Activated CD4-positive, alpha-beta memory T cell treated with anti-CD3 and anti-CD28 coated beads, Interleukin-2, amount 10 ng/mL, durations not matched to agents 7 days and 5 days (primary cell): ENCODE results near the gene ZNF485. TPM values are rescaled to one million over a fixed set of nuclear protein-coding genes. Genes with fewer than 3 reads are reported as not detected.
"Not testable (repeated sequence)": the region's sequence is repeated elsewhere in the genome, so short reads cannot be mapped to it uniquely, and the experiment has no call there.

Experiments used
- CTCF ChIA-PET: fragments of 350-600 bp; sonication (Branson Sonifier 250); formaldehyde crosslinking; loops from one replicate; lab custom pipeline; 2021; ENCODE audit warnings: antibody characterized with exemption, inconsistent platforms; lab: Charles Lee
- POLR2A ChIA-PET: fragments of 350-600 bp; sonication (Branson Sonifier 250); formaldehyde crosslinking; loops from one replicate; lab custom pipeline; 2021; ENCODE audit warnings: antibody characterized with exemption; lab: Charles Lee
- DNase-seq: peaks from one replicate; pipeline ENCODE4 v3.0.0-alpha.2; 2020
- H3K27ac Mint-ChIP-seq: one replicate; pipeline ENCODE4 v1.8.0; 2021; ENCODE audit warnings: mild to moderate bottlenecking, mixed read lengths
- H3K27me3 Mint-ChIP-seq: one replicate; pipeline ENCODE4 v1.8.0; 2021; ENCODE audit warnings: mixed read lengths
- H3K36me3 Mint-ChIP-seq: one replicate; pipeline ENCODE4 v1.8.0; 2021; ENCODE audit warnings: low read depth, mixed read lengths
- H3K4me1 Mint-ChIP-seq: one replicate; pipeline ENCODE4 v1.8.0; 2021; ENCODE audit warnings: mixed read lengths
- H3K4me3 Mint-ChIP-seq: one replicate; pipeline ENCODE4 v1.8.0; 2021; ENCODE audit warnings: mild to moderate bottlenecking, mixed read lengths
- H3K9me3 Mint-ChIP-seq: one replicate; pipeline ENCODE4 v1.8.0; 2021; ENCODE audit warnings: mixed read lengths
- total RNA-seq, 2 experiments: library from RNA; stranded (reverse); gene quantifications; one replicate each; pipeline ENCODE4 v1.2.3, GENCODE V29; 2021

ZNF485 gene
- total RNA-seq, 2 experiments from 2014 or later: 1.5 to 1.6 TPM

DNA sequence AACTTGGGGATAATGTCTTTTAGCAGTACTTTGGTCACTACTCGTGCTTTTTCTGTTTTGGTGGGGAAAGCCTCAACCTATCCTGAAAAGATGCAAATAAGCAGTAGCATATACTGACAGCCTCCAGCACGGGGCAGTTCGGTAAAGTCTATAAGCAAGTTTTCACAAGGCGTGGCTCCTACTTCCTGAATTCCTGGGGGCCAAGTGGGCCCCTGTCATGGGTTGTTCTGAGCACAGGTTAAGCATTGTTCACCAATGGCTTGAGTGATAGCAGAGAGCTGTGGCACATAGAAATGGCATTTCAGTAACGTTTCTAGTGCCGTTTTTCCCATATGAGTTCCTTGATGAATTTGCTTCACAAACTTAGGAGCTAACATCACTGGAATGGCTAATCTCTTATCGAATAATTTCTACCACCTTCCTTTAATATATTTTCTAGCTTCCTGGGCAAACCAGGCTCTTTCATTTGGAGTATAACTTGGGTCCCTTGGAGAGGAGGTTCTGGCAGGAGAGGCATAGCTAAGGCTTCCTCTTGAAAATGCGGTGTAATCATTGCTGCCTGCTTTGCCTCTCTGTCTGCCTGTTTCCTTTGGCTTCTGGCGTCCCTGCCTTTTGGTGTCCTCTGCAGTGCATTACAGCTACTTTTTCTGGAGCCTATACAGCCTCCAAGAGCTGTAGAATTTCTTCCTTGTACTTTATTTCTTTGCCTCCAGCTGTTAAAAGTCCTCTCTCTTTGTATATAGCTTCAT lies 20.1 kb upstream of the ZNF485 start:
- DNase-seq: no peak
- no peaks in the 10 kb centered on the region for H3K4me1 Mint-ChIP-seq
- no peak overlapping the region for H3K4me3 Mint-ChIP-seq
- H3K9me3 Mint-ChIP-seq: peaks cover 3% of the 10 kb centered on the region
- ChIA-PET POLR2A (no interaction called here), CTCF (no interaction called here)
- H3K27me3 Mint-ChIP-seq: peaks cover 9% of the 10 kb centered on the region
- H3K27ac Mint-ChIP-seq: no peak overlapping the region
- H3K36me3 Mint-ChIP-seq: no peaks in the 10 kb centered on the region

DNA sequence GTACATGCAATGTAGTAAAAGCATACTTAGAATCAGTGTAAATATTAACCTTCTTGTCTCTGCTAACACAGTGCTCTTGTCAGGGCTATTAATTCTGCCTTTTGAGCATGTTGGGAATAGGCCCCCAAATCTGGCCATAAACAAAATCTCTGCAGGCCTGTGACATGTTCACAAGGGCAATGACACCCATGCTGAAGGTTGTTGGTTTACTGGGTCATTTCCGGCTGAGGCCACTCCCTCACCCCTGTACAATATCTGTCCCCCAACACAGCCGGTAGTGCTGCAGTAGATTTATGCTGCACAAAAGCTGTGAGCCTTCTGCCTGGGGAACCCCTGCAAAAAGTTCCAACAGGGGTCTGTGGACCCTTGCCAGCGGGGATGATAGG lies 19.5 kb upstream of the ZNF485 start:
- H3K4me1 Mint-ChIP-seq, H3K27me3 Mint-ChIP-seq, CTCF ChIA-PET, H3K9me3 Mint-ChIP-seq, DNase-seq, H3K27ac Mint-ChIP-seq, H3K36me3 Mint-ChIP-seq, POLR2A ChIA-PET, H3K4me3 Mint-ChIP-seq: not testable (repeated sequence)

DNA sequence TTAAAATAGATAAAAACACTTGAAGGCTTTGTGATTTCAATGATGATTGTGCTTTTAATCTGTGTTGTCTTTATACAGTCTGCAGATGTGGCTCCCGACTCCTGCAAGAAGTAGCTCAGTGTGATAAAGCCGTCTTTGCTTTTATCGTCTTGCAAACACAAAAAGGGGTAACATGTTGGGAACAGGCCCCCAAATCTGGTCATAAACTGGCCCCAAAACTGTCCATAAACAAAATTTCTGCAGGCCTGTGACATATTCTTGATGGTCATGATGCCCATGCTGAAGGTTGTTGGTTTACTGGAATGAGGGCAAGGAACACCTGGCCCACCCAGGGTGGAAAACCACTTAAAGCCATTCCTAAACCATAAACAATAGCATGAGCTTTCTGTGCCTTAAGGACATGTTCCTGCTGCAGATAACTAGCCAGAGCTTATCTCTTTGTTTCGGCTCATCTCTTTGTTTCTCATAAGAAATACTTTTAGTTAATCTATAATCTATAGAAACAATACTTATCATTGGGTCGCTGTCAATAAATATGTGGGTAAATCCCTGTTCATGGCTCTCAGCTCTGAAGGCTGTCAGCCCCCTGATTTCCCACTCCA lies 14.8 kb upstream of the ZNF485 start:
- no peak overlapping the region for H3K27ac Mint-ChIP-seq
- H3K27me3 Mint-ChIP-seq: peaks cover 26% of the 10 kb centered on the region
- ChIA-PET POLR2A (no interaction called here), CTCF (no interaction called here)
- DNase-seq: no peak
- H3K9me3 Mint-ChIP-seq: peaks cover 28% of the 10 kb centered on the region
- no peak overlapping the region for H3K4me3 Mint-ChIP-seq
- H3K36me3 Mint-ChIP-seq: peaks cover 3% of the 10 kb centered on the region
- peaks cover 19% of the 10 kb centered on the region for H3K4me1 Mint-ChIP-seq

DNA sequence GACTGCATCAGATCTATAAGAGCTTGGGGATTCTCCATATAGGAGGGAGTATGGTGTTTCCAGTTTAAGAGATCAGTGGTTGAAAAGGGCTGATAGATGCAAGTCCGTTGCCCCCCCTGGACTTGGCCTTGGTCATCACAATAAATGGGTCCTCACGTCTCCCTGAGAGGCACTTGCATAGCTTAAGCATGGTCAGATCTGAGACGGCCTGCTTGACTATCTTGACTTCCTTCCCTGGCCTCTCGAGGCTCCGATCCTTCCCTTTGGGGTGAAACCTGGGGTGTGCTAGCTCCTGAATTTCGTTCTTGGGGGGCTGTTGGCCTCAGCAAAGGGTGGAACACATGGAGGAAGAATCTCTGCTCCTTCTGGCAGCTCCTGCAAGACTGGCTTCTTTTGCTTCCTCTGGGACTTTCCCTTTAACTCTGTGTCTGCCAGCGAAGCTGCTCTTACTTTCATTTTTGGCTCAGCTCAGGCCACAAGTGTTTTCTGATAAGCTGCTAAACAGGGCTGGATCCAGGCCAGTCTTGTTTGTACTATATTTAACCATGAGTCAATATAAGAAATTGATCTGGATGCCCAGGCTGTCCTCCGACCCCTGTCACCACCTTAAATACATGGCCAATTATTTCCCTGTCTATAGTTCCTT lies 11.2 kb upstream of the ZNF485 start:
- Mint-ChIP-seq H3K4me3 (peak overlapping the region; percentile 61), H3K27ac (no peak overlapping the region), H3K9me3 (peaks cover 37% of the 10 kb centered on the region), H3K4me1 (peaks cover 21% of the 10 kb centered on the region), H3K36me3 (peaks cover 3% of the 10 kb centered on the region), H3K27me3 (peaks cover 29% of the 10 kb centered on the region)
- peak; percentile 39 for DNase-seq
- CTCF ChIA-PET: interaction anchor here (1.0 kb wide), 1 partner anchor 11 kb away, joined by 4 read pairs; the partner anchor contains the start of gene ZNF485
- POLR2A ChIA-PET: interaction anchor here (1.2 to 1.5 kb wide), 4 partner anchors 11 to 53 kb away, joined by 3 to 9 read pairs (median 4); partner anchors contain the start of genes ZNF239 and ZNF485

DNA sequence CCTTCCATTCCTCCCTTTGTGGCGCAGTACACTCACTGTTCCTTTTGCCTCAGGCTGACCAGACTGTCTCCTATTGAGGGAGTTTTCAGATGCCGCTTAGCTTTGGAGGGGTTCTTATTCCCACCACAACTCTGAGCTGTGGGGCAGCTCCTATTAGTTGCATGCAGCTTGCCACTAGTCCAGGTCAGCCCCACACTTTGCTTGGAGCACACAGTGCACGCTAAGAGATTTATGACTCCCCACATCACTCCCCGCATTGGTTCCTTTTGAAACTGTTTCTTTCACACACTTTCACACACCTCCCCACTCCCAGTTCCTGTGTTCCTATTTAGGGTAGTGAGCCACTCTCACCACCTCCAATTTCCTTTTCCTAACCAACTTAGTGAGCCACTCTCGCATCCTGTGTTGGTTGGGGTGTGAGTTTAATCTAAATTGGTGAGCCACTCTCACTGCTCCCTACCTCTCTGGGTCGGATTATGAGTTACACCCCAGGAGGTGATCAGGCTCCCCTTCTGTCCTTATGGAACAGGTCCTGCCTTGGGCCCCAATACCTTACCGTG lies 10.4 kb upstream of the ZNF485 start:
- no peak for DNase-seq
- peak overlapping the region; percentile 49 for H3K27ac Mint-ChIP-seq
- H3K4me3 Mint-ChIP-seq: peak overlapping the region; percentile 61
- H3K4me1 Mint-ChIP-seq: peaks cover 21% of the 10 kb centered on the region
- H3K36me3 Mint-ChIP-seq: peaks cover 3% of the 10 kb centered on the region
- peaks cover 34% of the 10 kb centered on the region for H3K9me3 Mint-ChIP-seq
- H3K27me3 Mint-ChIP-seq: peaks cover 26% of the 10 kb centered on the region
- POLR2A ChIA-PET: interaction anchor here (1.2 to 1.5 kb wide), 4 partner anchors 10 to 52 kb away, joined by 3 to 9 read pairs (median 4); partner anchors contain the start of genes ZNF239 and ZNF485
- CTCF ChIA-PET: no interaction called here

DNA sequence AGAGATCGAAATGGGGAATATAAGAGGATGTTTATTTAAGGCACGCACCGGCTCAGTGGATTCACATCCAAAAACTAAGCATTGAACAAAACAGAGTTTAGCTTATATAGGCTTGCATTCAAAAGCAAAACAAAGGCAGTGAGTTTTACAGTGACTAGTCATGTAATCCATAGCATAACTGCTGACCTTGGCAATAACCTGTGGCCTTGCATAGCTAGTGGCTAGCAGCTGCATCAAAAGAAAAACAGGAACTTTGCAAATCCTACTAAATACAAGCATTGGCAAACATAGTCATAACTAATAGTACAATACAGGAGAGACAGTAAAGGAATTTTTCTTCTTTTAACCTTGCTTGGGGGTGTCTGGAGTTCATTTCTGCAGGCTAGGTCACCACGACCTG lies 9.7 kb upstream of the ZNF485 start:
- H3K27ac Mint-ChIP-seq: no peak overlapping the region
- H3K4me1 Mint-ChIP-seq: peaks cover 21% of the 10 kb centered on the region
- H3K9me3 Mint-ChIP-seq: peaks cover 34% of the 10 kb centered on the region
- POLR2A ChIA-PET: no interaction called here
- H3K36me3 Mint-ChIP-seq: peaks cover 3% of the 10 kb centered on the region
- H3K4me3 Mint-ChIP-seq: no peak overlapping the region
- peaks cover 29% of the 10 kb centered on the region for H3K27me3 Mint-ChIP-seq
- CTCF ChIA-PET: no interaction called here
- no peak for DNase-seq

DNA sequence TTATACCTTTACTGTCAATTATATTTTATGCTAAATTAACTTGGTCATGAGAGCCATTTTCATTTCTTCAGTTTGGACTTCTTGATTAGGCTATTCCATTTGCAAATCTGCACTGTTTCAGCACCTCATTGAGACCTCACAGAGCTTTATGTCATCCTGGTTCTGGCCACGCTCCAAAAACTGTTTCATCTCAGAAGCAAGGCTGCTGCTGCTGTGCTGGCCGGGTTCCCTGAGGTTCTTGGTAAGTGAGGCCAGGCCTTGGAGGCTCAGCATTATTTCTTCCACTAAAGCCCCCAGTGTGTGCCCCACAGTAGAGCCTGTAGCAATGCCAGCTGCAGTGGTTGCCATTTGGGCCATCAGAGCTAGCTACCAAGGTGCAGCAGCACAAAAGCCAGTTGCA lies 7.8 kb upstream of the ZNF485 start:
- ChIA-PET POLR2A (no interaction called here), CTCF (no interaction called here)
- H3K4me1 Mint-ChIP-seq: peaks cover 21% of the 10 kb centered on the region
- H3K36me3 Mint-ChIP-seq: peaks cover 3% of the 10 kb centered on the region
- H3K9me3 Mint-ChIP-seq: peaks cover 24% of the 10 kb centered on the region
- no peak for DNase-seq
- no peak overlapping the region for H3K4me3 Mint-ChIP-seq
- peaks cover 24% of the 10 kb centered on the region for H3K27me3 Mint-ChIP-seq
- no peak overlapping the region for H3K27ac Mint-ChIP-seq

DNA sequence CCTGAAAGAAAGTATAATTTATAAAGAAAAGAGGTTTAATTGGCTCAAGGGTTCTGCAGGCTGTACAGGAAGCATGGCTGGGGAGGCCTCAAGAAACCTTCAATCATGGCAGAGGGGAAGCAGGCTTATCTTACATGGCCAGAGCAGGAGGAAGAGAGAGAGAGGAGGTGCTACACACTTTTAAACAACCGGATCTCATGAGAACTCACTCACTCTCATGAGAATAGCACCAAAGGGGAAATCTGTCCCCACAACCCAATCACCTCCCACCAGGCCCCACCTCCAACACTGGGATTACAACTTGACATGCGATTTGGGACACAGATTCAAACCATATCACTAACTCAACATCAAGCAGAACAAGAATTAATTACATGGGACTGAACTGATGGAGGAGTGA lies 6.9 kb upstream of the ZNF485 start:
- no peak for DNase-seq
- H3K4me1 Mint-ChIP-seq: peaks cover 21% of the 10 kb centered on the region
- ChIA-PET CTCF (no interaction called here), POLR2A (no interaction called here)
- no peak overlapping the region for H3K27ac Mint-ChIP-seq
- H3K36me3 Mint-ChIP-seq: no peaks in the 10 kb centered on the region
- peaks cover 18% of the 10 kb centered on the region for H3K27me3 Mint-ChIP-seq
- H3K9me3 Mint-ChIP-seq: peaks cover 16% of the 10 kb centered on the region
- no peak overlapping the region for H3K4me3 Mint-ChIP-seq

DNA sequence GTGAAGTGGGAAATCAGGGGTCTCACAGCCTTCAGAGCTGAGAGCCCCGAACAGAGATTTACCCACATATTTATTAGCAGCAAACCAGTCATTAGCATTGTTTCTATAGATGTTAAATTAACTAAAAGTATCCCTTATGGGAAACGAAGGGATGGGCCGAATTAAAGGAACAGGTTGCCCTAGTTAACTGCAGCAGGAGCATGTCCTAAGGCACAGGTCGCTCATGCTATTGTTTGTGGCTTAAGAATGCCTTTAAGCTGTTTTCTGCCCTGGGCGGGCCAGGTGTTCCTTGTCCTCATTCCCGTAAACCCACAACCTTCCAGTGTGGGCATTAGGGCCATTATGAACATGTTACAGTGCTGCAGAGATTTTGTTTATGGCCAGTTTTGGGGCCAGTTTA lies 4.7 kb upstream of the ZNF485 start:
- H3K27me3 Mint-ChIP-seq: peaks cover 13% of the 10 kb centered on the region
- H3K27ac Mint-ChIP-seq, CTCF ChIA-PET, POLR2A ChIA-PET, H3K4me1 Mint-ChIP-seq, H3K36me3 Mint-ChIP-seq, H3K4me3 Mint-ChIP-seq, DNase-seq: not testable (repeated sequence)
- H3K9me3 Mint-ChIP-seq: peaks cover 13% of the 10 kb centered on the region

DNA sequence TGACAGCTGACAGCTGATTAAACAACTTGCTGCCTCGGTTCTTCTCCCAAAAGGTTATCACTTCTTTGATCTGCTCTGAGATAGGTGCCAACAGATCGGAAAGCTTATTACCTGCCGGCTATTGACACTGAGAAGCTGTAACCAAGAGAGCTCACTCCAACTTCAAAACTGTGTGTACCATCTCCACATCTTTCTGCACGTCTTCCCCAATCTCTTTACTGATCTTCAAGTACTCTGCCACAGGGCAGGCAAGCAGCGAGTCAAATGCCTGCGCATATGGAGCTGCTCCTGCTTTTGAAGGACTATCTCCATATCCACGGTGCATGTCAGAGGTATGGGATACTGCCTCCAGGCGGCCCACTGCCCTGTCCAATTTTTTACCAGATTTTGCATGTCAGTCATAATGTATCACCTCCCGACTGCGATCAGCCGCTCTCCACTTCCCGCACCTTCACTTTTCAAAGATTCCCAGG lies 352 bp upstream of the ZNF485 start:
- no peak overlapping the region for H3K27ac Mint-ChIP-seq
- ChIA-PET CTCF (interaction anchor here (1.3 kb wide), 1 partner anchor 11 kb away, joined by 4 read pairs; no protein-coding TSS in a partner anchor), POLR2A (interaction anchor here (1.5 to 2.1 kb wide), 2 partner anchors 11 to 32 kb away, joined by 4 to 9 read pairs; no protein-coding TSS in a partner anchor)
- no peak for DNase-seq
- peaks cover 16% of the 10 kb centered on the region for H3K4me1 Mint-ChIP-seq
- peaks cover 21% of the 10 kb centered on the region for H3K36me3 Mint-ChIP-seq
- H3K9me3 Mint-ChIP-seq: peaks cover 16% of the 10 kb centered on the region
- peak overlapping the region; percentile 70 for H3K4me3 Mint-ChIP-seq
- H3K27me3 Mint-ChIP-seq: peaks cover 6% of the 10 kb centered on the region

DNA sequence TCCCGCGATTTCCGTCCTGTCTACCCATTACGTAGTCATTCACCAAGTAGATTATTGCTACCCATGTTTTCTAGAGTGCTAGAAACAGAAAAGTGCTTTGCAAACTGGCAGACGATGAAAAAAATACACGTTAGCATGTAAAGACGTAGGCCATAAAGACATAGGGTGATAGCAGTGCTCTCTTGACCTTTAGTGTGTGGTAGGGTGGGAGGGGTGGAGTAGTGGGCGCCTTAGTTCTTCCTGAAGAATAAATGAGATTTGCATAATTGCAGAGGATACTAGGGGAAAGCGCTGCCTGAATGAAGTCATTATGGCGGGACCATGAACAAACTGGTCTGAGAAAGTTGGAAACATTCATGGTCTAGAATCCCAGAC lies 948 bp downstream of the ZNF485 start:
- H3K4me3 Mint-ChIP-seq: peak overlapping the region; percentile 70
- peaks cover 28% of the 10 kb centered on the region for H3K36me3 Mint-ChIP-seq
- peaks cover 16% of the 10 kb centered on the region for H3K4me1 Mint-ChIP-seq
- H3K9me3 Mint-ChIP-seq: peaks cover 12% of the 10 kb centered on the region
- POLR2A ChIA-PET: interaction anchor here (1.5 to 2.1 kb wide), 2 partner anchors 12 to 33 kb away, joined by 4 to 9 read pairs; no protein-coding TSS in a partner anchor
- peaks cover 2% of the 10 kb centered on the region for H3K27me3 Mint-ChIP-seq
- no peak for DNase-seq
- no peak overlapping the region for H3K27ac Mint-ChIP-seq
- CTCF ChIA-PET: no interaction called here

DNA sequence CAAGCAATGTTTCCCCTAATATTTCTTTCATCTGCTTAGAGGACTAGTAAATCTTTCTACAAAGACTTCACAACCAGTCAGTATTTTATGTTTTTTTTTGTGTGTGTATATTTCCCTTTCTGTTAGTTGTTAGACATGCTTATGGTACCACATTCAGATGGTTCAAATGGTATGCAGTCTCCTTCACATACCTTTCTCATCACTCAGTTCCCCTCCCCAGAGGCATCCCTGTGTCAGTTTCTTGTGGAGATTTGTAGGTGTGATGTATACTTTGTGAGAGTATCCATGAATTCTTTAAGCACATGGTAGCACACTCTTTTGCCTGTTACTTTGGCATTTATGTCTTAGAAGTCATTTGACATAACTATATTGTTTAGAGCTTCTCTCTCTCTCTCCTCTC lies 4.4 kb downstream of the ZNF485 start:
- ChIA-PET POLR2A (no interaction called here), CTCF (no interaction called here)
- H3K4me1 Mint-ChIP-seq: peaks cover 16% of the 10 kb centered on the region
- no peak overlapping the region for H3K27ac Mint-ChIP-seq
- no peaks in the 10 kb centered on the region for H3K27me3 Mint-ChIP-seq
- DNase-seq: no peak
- peaks cover 46% of the 10 kb centered on the region for H3K36me3 Mint-ChIP-seq
- no peak overlapping the region for H3K4me3 Mint-ChIP-seq
- peaks cover 28% of the 10 kb centered on the region for H3K9me3 Mint-ChIP-seq
